KG1 (cell line): ENCODE results near the gene PRXL2A.
"Not testable (repeated sequence)": the region's sequence is repeated elsewhere in the genome, so short reads cannot be mapped to it uniquely, and the experiment has no call there.

ENCODE experiments used
- DNase-seq: peaks from one replicate; lab custom pipeline; 2025; lab: John Stamatoyannopoulos, UW

Gene PRXL2A

GRCh38 chr10:80408242-80409101, at the start of gene PRXL2A:
Gene PRXL2A (plus strand): TSS chr10:80408551. CDS start chr10:80420468, 11,917 bp downstream.
- peak; percentile 71 for DNase-seq

GRCh38 chr10:80358925-80359324, 49.4 kb upstream of the PRXL2A start:
- not testable (repeated sequence) for DNase-seq

- DNase-seq, result no peak
Observed at GRCh38 chr10:80359644-80360043, 48.7 kb upstream of the PRXL2A start.

GRCh38 chr10:80365510-80365909, 42.8 kb upstream of the PRXL2A start:
- no peak for DNase-seq

GRCh38 chr10:80371467-80371866, 36.9 kb upstream of the PRXL2A start:
- DNase-seq, result no peak

- DNase-seq, result no peak
Observed at GRCh38 chr10:80372675-80373074, 35.7 kb upstream of the PRXL2A start.

GRCh38 chr10:80373502-80373901, 34.8 kb upstream of the PRXL2A start:
- DNase-seq, result no peak

GRCh38 chr10:80379701-80380100, 28.6 kb upstream of the PRXL2A start:
- no peak for DNase-seq

- DNase-seq, result no peak
Observed at GRCh38 chr10:80380185-80380584, 28.2 kb upstream of the PRXL2A start.

- DNase-seq, result peak; percentile 17
Observed at GRCh38 chr10:80382989-80383388, 25.4 kb upstream of the PRXL2A start.

GRCh38 chr10:80390740-80391139, 17.6 kb upstream of the PRXL2A start:
- no peak for DNase-seq

GRCh38 chr10:80392250-80392649, 16.1 kb upstream of the PRXL2A start:
- DNase-seq, result no peak

- DNase-seq, result no peak
Observed at GRCh38 chr10:80394358-80394916, 13.9 kb upstream of the PRXL2A start.

- no peak for DNase-seq
Observed at GRCh38 chr10:80397014-80397413, 11.3 kb upstream of the PRXL2A start.

- DNase-seq, result no peak
Observed at GRCh38 chr10:80400136-80400804, 8.1 kb upstream of the PRXL2A start.

- no peak for DNase-seq
Observed at GRCh38 chr10:80405035-80405434, 3.3 kb upstream of the PRXL2A start.

GRCh38 chr10:80405626-80406025, 2.7 kb upstream of the PRXL2A start:
- DNase-seq, result no peak

- no peak for DNase-seq
Observed at GRCh38 chr10:80406204-80406603, 2.1 kb upstream of the PRXL2A start.

- DNase-seq, result no peak
Observed at GRCh38 chr10:80407812-80408241, 524 bp upstream of the PRXL2A start.

- DNase-seq, result no peak
Observed at GRCh38 chr10:80409121-80409520, 770 bp downstream of the PRXL2A start.

- DNase-seq, result no peak
Observed at GRCh38 chr10:80410122-80410521, 1.8 kb downstream of the PRXL2A start.

- no peak for DNase-seq
Observed at GRCh38 chr10:80410578-80411145, 2.3 kb downstream of the PRXL2A start.

- no peak for DNase-seq
Observed at GRCh38 chr10:80411267-80411668, 2.9 kb downstream of the PRXL2A start.
